LNCaP clone FGC (cell line): Measurements from ENCODE around the gene SRGAP3.

Source experiments
- DNase-seq: peaks from one replicate; pipeline ENCODE4 v3.0.0-alpha.2; 2011; ENCODE audit warnings: low read depth
- H3K4me3 ChIP-seq: 2 replicates; pipeline ENCODE4 v1.5.1; 2011; ENCODE audit warnings: mild to moderate bottlenecking, low read depth, low read length, control low read depth
- TF ChIP-seq, protein P1 (sequence below): IDR thresholded peaks from 2 replicates; pipeline ENCODE4 v1.5.1; 2012; ENCODE audit warnings: mild to moderate bottlenecking; ENCODE audit not compliant: control insufficient read depth, insufficient read depth; ENCODE audit errors: extremely low read depth

Gene SRGAP3

DNA sequence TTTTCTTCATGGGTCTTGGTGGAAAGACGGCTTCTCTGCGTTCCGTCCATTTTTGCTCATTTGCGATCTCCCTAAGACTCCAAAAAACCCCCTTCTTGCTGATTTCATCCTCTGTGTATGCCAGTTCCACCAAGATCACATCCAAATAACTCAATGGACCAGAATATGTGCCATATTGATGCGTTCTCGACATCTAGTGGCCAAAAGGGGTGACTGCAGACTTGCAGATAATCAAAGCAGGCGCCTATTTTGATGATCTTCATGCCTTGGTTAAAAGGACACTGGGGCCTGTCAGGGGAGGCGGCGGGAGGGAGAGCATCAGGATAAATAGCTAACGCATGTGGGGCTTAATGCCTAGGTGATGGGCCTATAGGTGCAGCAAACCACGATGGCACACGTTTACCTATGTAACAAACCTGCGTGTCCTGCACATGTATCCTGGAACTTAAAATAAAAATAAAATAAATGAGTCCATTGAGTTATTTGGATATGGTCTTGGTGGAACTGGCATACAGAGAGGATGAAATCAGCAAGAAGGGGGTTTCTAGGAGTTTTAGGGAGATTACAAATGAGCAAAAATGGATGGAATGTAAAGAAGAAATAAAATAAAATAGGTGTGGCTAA is 182.0 kb downstream of the SRGAP3 start:
- H3K4me3 ChIP-seq, result no peak overlapping the region
- TF ChIP-seq, protein P1, sequence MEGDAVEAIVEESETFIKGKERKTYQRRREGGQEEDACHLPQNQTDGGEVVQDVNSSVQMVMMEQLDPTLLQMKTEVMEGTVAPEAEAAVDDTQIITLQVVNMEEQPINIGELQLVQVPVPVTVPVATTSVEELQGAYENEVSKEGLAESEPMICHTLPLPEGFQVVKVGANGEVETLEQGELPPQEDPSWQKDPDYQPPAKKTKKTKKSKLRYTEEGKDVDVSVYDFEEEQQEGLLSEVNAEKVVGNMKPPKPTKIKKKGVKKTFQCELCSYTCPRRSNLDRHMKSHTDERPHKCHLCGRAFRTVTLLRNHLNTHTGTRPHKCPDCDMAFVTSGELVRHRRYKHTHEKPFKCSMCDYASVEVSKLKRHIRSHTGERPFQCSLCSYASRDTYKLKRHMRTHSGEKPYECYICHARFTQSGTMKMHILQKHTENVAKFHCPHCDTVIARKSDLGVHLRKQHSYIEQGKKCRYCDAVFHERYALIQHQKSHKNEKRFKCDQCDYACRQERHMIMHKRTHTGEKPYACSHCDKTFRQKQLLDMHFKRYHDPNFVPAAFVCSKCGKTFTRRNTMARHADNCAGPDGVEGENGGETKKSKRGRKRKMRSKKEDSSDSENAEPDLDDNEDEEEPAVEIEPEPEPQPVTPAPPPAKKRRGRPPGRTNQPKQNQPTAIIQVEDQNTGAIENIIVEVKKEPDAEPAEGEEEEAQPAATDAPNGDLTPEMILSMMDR, result peak; percentile 98

DNA sequence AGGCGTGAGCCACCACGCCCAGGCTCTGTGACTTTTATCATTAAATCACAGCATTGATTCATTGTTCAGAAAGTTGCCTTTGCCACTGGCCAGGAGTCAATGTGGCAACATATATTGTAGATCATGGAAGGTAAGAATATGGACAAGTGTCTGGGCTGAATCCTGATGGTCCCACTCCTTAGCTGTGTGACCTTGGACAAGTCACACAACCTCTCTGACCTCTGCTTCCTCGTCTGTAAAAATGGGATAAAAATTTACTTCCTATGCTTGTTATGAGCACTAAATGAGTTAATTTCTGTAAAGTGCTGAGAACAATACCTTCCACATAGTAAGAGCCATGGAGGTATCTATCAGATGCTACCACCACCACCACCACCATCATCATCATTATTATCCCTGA is 182.7 kb downstream of the SRGAP3 start:
- DNase-seq, result no peak
- TF ChIP-seq, protein P1, result no peak
- no peak overlapping the region for H3K4me3 ChIP-seq

More for the DNA sequence above, 182.0 kb downstream of the SRGAP3 start:
- DNase-seq, result no peak

DNA sequence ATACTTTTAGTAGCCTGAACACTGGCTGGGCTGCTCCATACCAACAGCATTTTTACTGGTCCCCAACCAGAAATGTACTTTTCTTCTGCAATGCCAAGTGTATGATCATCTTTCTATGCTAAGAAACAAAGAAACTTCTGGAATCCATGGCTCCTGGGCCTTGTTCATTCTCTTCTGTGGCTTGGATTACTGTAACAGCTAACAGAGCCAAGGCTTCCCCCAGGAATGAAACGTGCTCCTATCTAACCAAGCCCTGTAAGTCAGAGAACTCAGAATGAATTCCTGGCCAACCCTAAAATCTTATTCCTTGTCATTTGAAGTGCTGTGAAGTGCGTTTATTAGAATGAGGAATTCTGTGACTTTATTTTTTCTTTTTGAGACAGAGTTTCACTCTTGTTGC is 183.3 kb downstream of the SRGAP3 start:
- no peak overlapping the region for H3K4me3 ChIP-seq
- TF ChIP-seq, protein P1, result no peak
- DNase-seq, result no peak

DNA sequence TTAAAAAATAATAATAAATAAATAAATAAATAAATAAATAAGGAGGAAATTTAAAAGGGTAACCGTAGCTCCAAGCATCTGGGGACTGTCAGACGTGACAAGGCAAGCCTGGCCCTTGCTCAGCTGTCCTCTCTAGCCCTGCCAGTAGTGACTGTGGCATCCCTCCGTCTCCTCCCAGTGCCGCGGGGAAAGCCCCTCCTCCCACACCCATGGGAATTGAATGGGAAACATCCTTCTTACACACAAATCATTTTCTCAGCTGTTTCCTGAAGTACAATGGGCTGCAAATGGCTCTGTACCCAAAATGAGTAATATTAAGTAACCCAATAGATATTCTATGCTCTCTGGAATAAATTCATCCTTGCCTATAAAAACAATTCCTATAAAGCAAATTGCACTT is 184.6 kb downstream of the SRGAP3 start:
- no peak for DNase-seq
- H3K4me3 ChIP-seq, result no peak overlapping the region
- TF ChIP-seq, protein P1, result no peak

DNA sequence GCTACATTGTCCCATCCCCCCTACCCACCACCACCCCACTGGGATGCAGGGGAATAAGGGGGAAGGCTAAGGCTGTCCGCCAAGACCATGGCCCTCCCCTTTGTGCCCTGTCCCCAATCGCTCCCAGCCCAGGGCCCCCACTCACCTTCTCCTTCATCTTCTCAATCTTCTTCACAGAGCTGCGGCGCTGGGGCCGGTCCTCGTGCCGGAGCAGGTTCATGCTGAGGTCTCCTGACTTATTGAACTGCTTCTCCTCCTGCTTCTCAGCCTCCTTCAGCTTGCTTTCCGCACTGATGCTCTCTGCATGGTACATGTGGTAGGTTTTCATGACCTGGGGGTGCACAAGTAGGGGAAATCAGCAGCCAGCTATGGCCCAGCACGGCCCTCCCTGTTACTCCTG is 185.2 kb downstream of the SRGAP3 start:
- TF ChIP-seq, protein P1, result no peak
- no peak overlapping the region for H3K4me3 ChIP-seq
- no peak for DNase-seq

DNA sequence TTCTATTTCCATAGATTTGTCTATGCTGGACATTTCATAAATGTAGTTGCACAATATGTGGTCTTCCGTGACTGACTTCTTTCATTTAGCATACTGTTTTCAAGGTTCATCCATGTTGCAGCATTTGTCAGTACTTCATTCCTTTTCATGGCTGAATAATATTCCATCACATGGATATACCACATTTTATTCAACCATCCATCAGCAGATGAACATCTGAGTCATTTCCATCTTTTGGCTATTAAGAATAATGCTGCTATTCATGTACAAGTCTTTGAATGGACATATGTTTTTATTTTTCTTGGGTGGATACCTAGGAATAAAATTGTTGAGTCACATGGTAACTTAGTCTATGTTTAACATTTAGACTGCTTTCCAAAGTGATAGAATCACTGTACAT is 186.9 kb downstream of the SRGAP3 start:
- H3K4me3 ChIP-seq, result no peak overlapping the region
- TF ChIP-seq, protein P1, result no peak
- no peak for DNase-seq

DNA sequence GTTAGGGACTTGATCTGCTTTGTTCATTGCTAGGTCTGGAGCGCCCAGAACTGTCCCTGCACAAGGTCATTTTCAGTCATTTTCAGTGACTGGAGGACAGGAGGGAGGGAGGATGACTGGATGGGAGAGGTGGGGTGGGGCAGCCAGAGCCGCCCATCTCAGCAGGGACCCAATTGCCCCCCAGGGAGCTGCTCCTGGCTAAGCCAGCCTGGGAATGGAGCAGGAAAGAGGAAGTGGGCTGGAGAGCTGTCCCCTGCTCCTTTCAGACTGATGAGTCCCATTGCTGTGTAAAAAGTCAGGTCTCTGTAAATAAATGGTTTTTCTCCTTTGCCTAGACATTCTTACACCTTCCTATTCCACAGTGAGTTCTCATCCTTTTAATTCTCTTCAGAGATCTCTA is 187.8 kb downstream of the SRGAP3 start:
- TF ChIP-seq, protein P1, result no peak
- DNase-seq, result no peak
- H3K4me3 ChIP-seq, result no peak overlapping the region
